Measurements from ENCODE around the gene ABCC6.

DNA sequence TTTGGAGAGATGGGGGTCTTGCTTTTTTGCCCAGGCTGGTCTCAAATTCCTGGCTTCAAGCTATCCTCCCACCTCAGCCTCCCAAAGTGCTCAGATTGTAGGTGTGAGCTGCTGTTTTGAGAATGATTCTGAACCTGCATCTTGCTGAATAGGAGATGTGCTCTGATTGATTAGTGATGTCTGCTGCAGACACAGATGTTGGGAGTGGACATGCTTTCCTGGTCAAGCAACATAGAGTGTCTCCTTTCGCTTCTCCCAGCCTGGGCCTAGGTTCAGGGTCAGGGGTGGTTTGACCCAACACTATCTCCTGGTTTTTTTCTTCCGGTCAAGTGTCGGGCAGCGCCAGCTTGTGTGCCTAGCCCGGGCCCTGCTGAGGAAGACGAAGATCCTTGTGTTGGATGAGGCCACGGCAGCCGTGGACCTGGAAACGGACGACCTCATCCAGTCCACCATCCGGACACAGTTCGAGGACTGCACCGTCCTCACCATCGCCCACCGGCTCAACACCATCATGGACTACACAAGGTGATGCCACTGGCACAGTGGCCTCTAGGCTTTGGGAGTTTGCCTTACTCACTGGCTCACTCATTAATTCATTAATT is 85.2 kb downstream of the ABCC6 start:
- TF ChIP-seq TAF1 (IDR thresholded peaks at IDR 0.05; ENCODE audit: low read depth, low read length) (no peak), POLR2A (IDR thresholded peaks at IDR 0.05; ENCODE audit: low read depth, low read length) (no peak), POLR2AphosphoS5 (IDR thresholded peaks at IDR 0.05; ENCODE audit: low read depth, low read length) (no peak)
